HCT116 (cell line): ENCODE measurements around the gene MYLK. TPM values are rescaled to one million over a fixed set of nuclear protein-coding genes. Genes with fewer than 3 reads are reported as not detected.

Source experiments
- ATAC-seq: fragments of 200-7000 bp; cut with Tn5 transposase; 2 replicates; pipeline ENCODE4 v1.9.1; 2020; ENCODE audit warnings: mild to moderate bottlenecking, moderate library complexity
- BruUV-seq: library from RNA; stranded (reverse); fragments of 400-500 nt; replicated peaks from 2 replicates; lab custom pipeline; 2021; lab: Mats Ljungman, UMichigan
- CTCF ChIA-PET: fragments of 300-600 bp; sonication (Branson Sonifier 250); formaldehyde crosslinking; loops from one replicate; lab custom pipeline; 2021; ENCODE audit warnings: antibody characterized with exemption; lab: Charles Lee
- POLR2A ChIA-PET: fragments of 300-600, 350-600 bp; sonication (Branson Sonifier 250); formaldehyde crosslinking; loops from one replicate; lab custom pipeline; 2021; ENCODE audit warnings: antibody characterized with exemption; lab: Charles Lee
- RAD21 ChIA-PET, 2 experiments: fragments of 300-600 bp; sonication (Branson Sonifier 250); formaldehyde crosslinking; loops; one replicate each; lab custom pipeline; 2023; ENCODE audit warnings: low total read pairs in 2 of 2; ENCODE audit not compliant: uncharacterized antibody in 2 of 2, unreplicated experiment in 2 of 2, low non-redundant PET in 1 of 2; lab: Charles Lee
- DNase-seq: peaks from one replicate; pipeline ENCODE4 v3.0.0-alpha.2; 2010; ENCODE audit warnings: low read depth, low spot score
- H2AFZ ChIP-seq: fragments of 200-600 bp; shearing (Covaris generic), sonication (generic); 2 replicates; pipeline ENCODE4 v1.6.1; 2017; ENCODE audit warnings: low read depth, mixed run types, mixed read lengths, antibody characterized with exemption, low read length; ENCODE audit not compliant: poor library complexity, severe bottlenecking
- H3K27ac ChIP-seq: 2 replicates; pipeline ENCODE4 v1.5.1; 2012; ENCODE audit warnings: low read depth, low read length
- H3K27me3 ChIP-seq: fragments of 200-600 bp; sonication (generic); 2 replicates; pipeline ENCODE4 v1.6.1; 2016; ENCODE audit warnings: mixed run types, low read length, mixed read lengths; ENCODE audit not compliant: insufficient read depth
- H3K36me3 ChIP-seq, 2 experiments: fragments of 200-500 bp in 1 of 2; fragments of 200-600 bp in 1 of 2; sonication (Bioruptor generic) in 1 of 2; sonication (generic) in 1 of 2; 2 replicates each; pipeline versions ENCODE4 v1.5.1 to v1.6.1; 2014 to 2016; ENCODE audit warnings: low read length in 2 of 2, inconsistent platforms in 1 of 2, mixed read lengths in 1 of 2, mixed run types in 1 of 2; ENCODE audit not compliant: insufficient read depth in 2 of 2, control insufficient read depth in 1 of 2
- H3K4me1 ChIP-seq, 2 experiments: fragments of 200-600 bp in 1 of 2; sonication (generic) in 1 of 2; 2 replicates each; pipeline versions ENCODE4 v1.5.1 to v1.6.1; 2012 to 2017; ENCODE audit warnings: low read length in 2 of 2, inconsistent platforms in 1 of 2, mild to moderate bottlenecking in 1 of 2, mixed read lengths in 1 of 2, mixed run types in 1 of 2, moderate library complexity in 1 of 2; ENCODE audit not compliant: insufficient read depth in 2 of 2, control insufficient read depth in 1 of 2
- H3K4me2 ChIP-seq: fragments of 200-600 bp; sonication (generic); 2 replicates; pipeline ENCODE4 v1.6.1; 2017; ENCODE audit warnings: mixed run types, low read length, mixed read lengths
- H3K4me3 ChIP-seq, 2 experiments: fragments of 200-600 bp in 1 of 2; sonication (generic) in 1 of 2; replicated peaks in 1 of 2; 2 replicates each; pipeline ENCODE4 v1.5.1; 2011 to 2016; ENCODE audit warnings: low read length in 2 of 2, control low read depth in 1 of 2, low read depth in 1 of 2, mild to moderate bottlenecking in 1 of 2, mixed read lengths in 1 of 2, mixed run types in 1 of 2
- H3K79me2 ChIP-seq: fragments of 200-600 bp; sonication (generic); 2 replicates; pipeline ENCODE4 v1.6.1; 2017; ENCODE audit warnings: mild to moderate bottlenecking, mixed run types, low read length, moderate library complexity, mixed read lengths; ENCODE audit not compliant: insufficient read depth
- H3K9ac ChIP-seq: fragments of 200-600 bp; sonication (generic); 2 replicates; pipeline ENCODE4 v1.6.1; 2016; ENCODE audit warnings: low read length, mixed read lengths
- H3K9me2 ChIP-seq: fragments of 200-600 bp; sonication (generic), shearing (Covaris generic); 2 replicates; pipeline ENCODE4 v1.6.1; 2017; ENCODE audit warnings: mixed run types, mild to moderate bottlenecking, moderate library complexity; ENCODE audit not compliant: insufficient read depth
- H3K9me3 ChIP-seq, 2 experiments: fragments of 200-500 bp in 1 of 2; fragments of 200-600 bp in 1 of 2; sonication (Bioruptor generic) in 1 of 2; sonication (generic) in 1 of 2; 2 replicates each; pipeline ENCODE4 v1.6.1; 2014 to 2017; ENCODE audit warnings: low read length in 2 of 2, mixed read lengths in 2 of 2, inconsistent platforms in 1 of 2, low read depth in 1 of 2, mild to moderate bottlenecking in 1 of 2, mixed run types in 1 of 2, moderate library complexity in 1 of 2; ENCODE audit not compliant: control insufficient read depth in 1 of 2, insufficient read depth in 1 of 2
- H4K20me1 ChIP-seq: fragments of 200-600 bp; sonication (generic), shearing (Covaris generic); 2 replicates; pipeline ENCODE4 v1.6.1; 2017; ENCODE audit warnings: mixed run types, mild to moderate bottlenecking, moderate library complexity; ENCODE audit not compliant: insufficient read depth
- CBX3 ChIP-seq: IDR thresholded peaks from 2 replicates; pipeline ENCODE4 v1.6.1; 2012; ENCODE audit warnings: low read depth
- CEBPB ChIP-seq: IDR thresholded peaks from 2 replicates; pipeline ENCODE4 v1.6.1; 2012; ENCODE audit warnings: low read depth
- POLR2A ChIP-seq: IDR thresholded peaks from 2 replicates; pipeline ENCODE4 v1.7.0; 2011; ENCODE audit warnings: borderline replicate concordance; ENCODE audit not compliant: insufficient read depth, insufficient read length; ENCODE audit errors: extremely low read depth
- SIN3A ChIP-seq: IDR thresholded peaks from 2 replicates; pipeline ENCODE4 v1.6.1; 2012; ENCODE audit warnings: low read depth
- TCF7L2 ChIP-seq: IDR thresholded peaks from 2 replicates; pipeline ENCODE4 v1.7.0; 2011; ENCODE audit warnings: borderline replicate concordance, inconsistent platforms; ENCODE audit not compliant: insufficient read depth, insufficient read length; ENCODE audit errors: extremely low read depth
- ZFX ChIP-seq: fragments of 450-650 bp; IDR thresholded peaks from 2 replicates; pipeline ENCODE4 v1.6.1; 2017
- ZNF274 ChIP-seq: fragments of 200-500 bp; sonication (Bioruptor generic); IDR thresholded peaks from 2 replicates; pipeline ENCODE4 v1.6.1; 2014; ENCODE audit warnings: mild to moderate bottlenecking, low read depth, low read length, inconsistent platforms
- intact Hi-C: fragments of 100-400 bp; cut with micrococcal nuclease; formaldehyde crosslinking; loops from 2 replicates; pipeline ENCODE4 v1.10.0; 2022
- total RNA-seq: library from RNA; stranded (reverse); gene quantifications from one replicate; pipeline ENCODE4 v1.2.1, GENCODE V29; 2021; ENCODE audit not compliant: unreplicated experiment
- TF ChIP-seq, protein P1 (sequence below): IDR thresholded peaks from 2 replicates; pipeline ENCODE4 v1.6.1; 2011; ENCODE audit warnings: mild to moderate bottlenecking, low read length, moderate library complexity; ENCODE audit not compliant: insufficient replicate concordance; ENCODE audit errors: extremely low read depth

The MYLK gene
- total RNA-seq, 1 experiment from 2014 or later = 3.8 TPM

DNA sequence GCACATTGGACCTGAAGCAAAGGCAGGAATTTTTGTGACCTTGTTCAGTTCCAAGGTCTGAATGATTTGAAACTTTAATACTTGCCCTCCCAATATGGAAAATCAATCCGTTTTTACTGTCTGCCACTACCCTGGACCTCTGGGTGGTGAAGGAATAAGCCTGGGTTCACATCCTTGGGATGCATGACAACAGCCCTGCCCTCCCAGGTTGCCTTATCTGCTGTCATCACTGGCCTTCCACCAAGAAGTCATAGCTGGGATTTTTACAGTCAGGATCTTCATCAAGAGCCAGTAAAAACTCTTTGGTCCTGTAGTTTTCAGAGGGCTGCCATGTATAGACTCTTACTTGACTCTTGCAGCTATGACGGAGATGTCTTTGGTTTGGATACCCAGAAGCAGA is 128.6 kb downstream of the MYLK start:
- BruUV-seq = no TSS peak
- Histone ChIP-seq H4K20me1 (no peaks in the 10 kb centered on the region; the same call in 1 of the 2 replicates), H3K9me2 (no peaks in the 10 kb centered on the region), H3K79me2 (no peaks in the 10 kb centered on the region), H3K9ac (no peak overlapping the region), H2AFZ (no peak overlapping the region), H3K27me3 (no peaks in the 10 kb centered on the region), H3K27ac (no peak overlapping the region), H3K4me2 (peak overlapping the region; percentile 56; the same call in 1 of the 2 replicates)
- no peak for DNase-seq
- no peak for ATAC-seq
- ChIA-PET CTCF (no interaction called here), POLR2A (no interaction called here)
- TF ChIP-seq TCF7L2 (no peak), ZNF274 (no peak), SIN3A (no peak), ZFX (no peak), POLR2A (no peak)
- TF ChIP-seq, protein P1, sequence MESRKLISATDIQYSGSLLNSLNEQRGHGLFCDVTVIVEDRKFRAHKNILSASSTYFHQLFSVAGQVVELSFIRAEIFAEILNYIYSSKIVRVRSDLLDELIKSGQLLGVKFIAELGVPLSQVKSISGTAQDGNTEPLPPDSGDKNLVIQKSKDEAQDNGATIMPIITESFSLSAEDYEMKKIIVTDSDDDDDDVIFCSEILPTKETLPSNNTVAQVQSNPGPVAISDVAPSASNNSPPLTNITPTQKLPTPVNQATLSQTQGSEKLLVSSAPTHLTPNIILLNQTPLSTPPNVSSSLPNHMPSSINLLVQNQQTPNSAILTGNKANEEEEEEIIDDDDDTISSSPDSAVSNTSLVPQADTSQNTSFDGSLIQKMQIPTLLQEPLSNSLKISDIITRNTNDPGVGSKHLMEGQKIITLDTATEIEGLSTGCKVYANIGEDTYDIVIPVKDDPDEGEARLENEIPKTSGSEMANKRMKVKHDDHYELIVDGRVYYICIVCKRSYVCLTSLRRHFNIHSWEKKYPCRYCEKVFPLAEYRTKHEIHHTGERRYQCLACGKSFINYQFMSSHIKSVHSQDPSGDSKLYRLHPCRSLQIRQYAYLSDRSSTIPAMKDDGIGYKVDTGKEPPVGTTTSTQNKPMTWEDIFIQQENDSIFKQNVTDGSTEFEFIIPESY = no peak
- TF ChIP-seq, all 23 proteins: peak for 0
- Histone ChIP-seq H3K4me1 (peaks cover 19 to 30% of the 10 kb centered on the region in 2 experiments), H3K4me3 (no peak overlapping the region), H3K9me3 (no peaks in the 10 kb centered on the region), H3K36me3 (no peaks in the 10 kb centered on the region)
- intact Hi-C loops = no loop called here
- RAD21 ChIA-PET = no interaction called here

DNA sequence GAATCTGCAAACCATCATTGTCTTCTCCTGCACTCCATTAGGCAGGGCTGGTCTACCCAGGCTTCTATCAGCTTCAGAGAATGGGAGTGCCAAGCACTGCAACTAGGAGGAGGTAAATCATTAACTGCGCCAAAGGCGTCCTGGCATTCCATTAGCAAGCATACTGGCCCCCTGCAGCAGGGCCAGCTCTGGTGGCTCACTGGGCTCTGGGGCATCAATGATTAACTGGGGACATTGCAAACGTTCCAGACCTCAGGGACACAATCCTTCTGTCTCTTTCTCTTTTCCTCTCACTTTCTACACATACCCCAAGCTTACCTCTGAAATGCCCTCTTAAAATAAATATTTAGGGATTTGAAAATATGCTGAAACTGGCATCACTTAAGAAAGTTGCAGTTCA is 129.0 kb downstream of the MYLK start:
- ATAC-seq = no peak
- no peak overlapping the region for H2AFZ ChIP-seq
- CTCF ChIA-PET = no interaction called here
- H3K4me1 ChIP-seq = peaks cover 23 to 34% of the 10 kb centered on the region in 2 experiments
- H3K4me2 ChIP-seq = peak overlapping the region; percentile 56
- no peak for DNase-seq
- no peak overlapping the region; a peak in 1 of 4 replicates for H3K4me3 ChIP-seq
- intact Hi-C loops = no loop called here
- H3K27me3 ChIP-seq = no peaks in the 10 kb centered on the region
- H3K9ac ChIP-seq = no peak overlapping the region
- H3K27ac ChIP-seq = no peak overlapping the region
- H3K9me3 ChIP-seq = no peaks in the 10 kb centered on the region
- H3K9me2 ChIP-seq = no peaks in the 10 kb centered on the region
- no peaks in the 10 kb centered on the region for H3K36me3 ChIP-seq
- POLR2A ChIA-PET = no interaction called here
- TF ChIP-seq CEBPB (no peak), CBX3 (no peak), ZFX (no peak)
- no TSS peak for BruUV-seq
- no peaks in the 10 kb centered on the region; the same call in 1 of the 2 replicates for H4K20me1 ChIP-seq
- RAD21 ChIA-PET = no interaction called here
- H3K79me2 ChIP-seq = no peaks in the 10 kb centered on the region
